A549 treated with Hydrocortisone at 1 μM for 4 hours (cell line): Measurements from ENCODE around the gene RAB23. TPM values are rescaled to one million over a fixed set of nuclear protein-coding genes. Genes with fewer than 3 reads are reported as not detected.

Experiments used
- total RNA-seq: library from RNA; stranded (reverse); fragments of 200-300 nt; extraction: Qiagen RNA extraction; gene quantifications from 5 replicates; pipeline ENCODE4 v1.2.3, GENCODE V29; 2022

Gene RAB23
- 7.1 to 9.0 TPM (median 8.4 TPM) in 5 replicates for total RNA-seq

GRCh38 chr6:57221936-57222742 lies at the start of gene RAB23:
Gene RAB23, minus strand, starts transcription at chr6:57222307. Its CDS starts 11,927 bp downstream, at chr6:57210380.

GRCh38 chr6:57172136-57173055 lies 49.7 kb downstream of the RAB23 start, which contains the start of gene BAG2:
Gene BAG2, plus strand, starts transcription at chr6:57172326. Its CDS starts 372 bp downstream, at chr6:57172698.

Other genes starting within 250 kb of the RAB23 start
- gene KIAA1586, start 175.6 kb downstream of the RAB23 start, total RNA-seq, result 5.2 to 5.9 TPM (median 5.6 TPM) in 5 replicates
- 7.9 to 10.6 TPM (median 9.7 TPM) in 5 replicates for gene ZNF451, start 132.1 kb downstream of the RAB23 start, total RNA-seq
- 6.3 to 7.6 TPM (median 7.0 TPM) in 5 replicates for gene BAG2, start 50.0 kb downstream of the RAB23 start, total RNA-seq
- 10.3 to 14.9 TPM (median 12.1 TPM) in 5 replicates for gene PRIM2, start 95.3 kb upstream of the RAB23 start, total RNA-seq